Tibial nerve (tissue), 4 donors: ENCODE measurements around the gene SMYD3. TPM values are rescaled to one million over a fixed set of nuclear protein-coding genes. Genes with fewer than 3 reads are reported as not detected.

Experiments
- DNase-seq, 2 donors: peaks; one replicate each; pipeline ENCODE4 v3.0.0-alpha.2; 2019; ENCODE audit warnings: low spot score in 2 of 2
- H3K27ac ChIP-seq, 4 donors: fragments of 200-600 bp; sonication (generic) in 3 of 4; one replicate each; pipeline ENCODE4 v1.5.1; 2017 to 2019; ENCODE audit warnings: mild to moderate bottlenecking in 1 of 4
- H3K27me3 ChIP-seq, 2 donors: fragments of 200-600 bp; sonication (generic) in 1 of 2; one replicate each; pipeline versions ENCODE4 v1.5.1 to v1.6.0; 2017 to 2019
- H3K36me3 ChIP-seq, 3 donors: fragments of 200-600 bp; sonication (generic); one replicate each; pipeline ENCODE4 v1.5.1; 2018 to 2019
- H3K4me1 ChIP-seq, 4 donors: fragments of 200-600 bp; sonication (generic) in 3 of 4; one replicate each; pipeline ENCODE4 v1.5.1; 2017 to 2019
- H3K4me3 ChIP-seq, 4 donors: fragments of 200-600 bp; sonication (generic) in 3 of 4; one replicate each; pipeline ENCODE4 v1.5.1; 2017 to 2019; ENCODE audit warnings: mild to moderate bottlenecking in 1 of 4, moderate library complexity in 1 of 4
- H3K9me3 ChIP-seq, 4 donors: fragments of 200-600 bp; sonication (generic) in 3 of 4; one replicate each; pipeline ENCODE4 v1.5.1; 2017 to 2019
- CTCF ChIP-seq, 5 experiments: fragments of 200-600 bp in 3 of 5; fragments of 450-650 bp in 2 of 5; sonication (generic) in 3 of 5; IDR thresholded peaks; one replicate each; pipeline ENCODE4 v1.5.1; 2016 to 2019; ENCODE audit warnings: antibody characterized with exemption in 5 of 5, mild to moderate bottlenecking in 3 of 5, moderate library complexity in 2 of 5
- EP300 ChIP-seq, 2 donors: sonication (generic); formaldehyde crosslinking; IDR thresholded peaks; one replicate each; pipeline ENCODE4 v1.6.1; 2017; ENCODE audit warnings: antibody characterized with exemption in 2 of 2, mild to moderate bottlenecking in 1 of 2
- POLR2A ChIP-seq, 2 donors: fragments of 450-650 bp; IDR thresholded peaks; one replicate each; pipeline ENCODE4 v1.6.1; 2017; ENCODE audit warnings: antibody characterized with exemption in 2 of 2, mild to moderate bottlenecking in 2 of 2, moderate library complexity in 2 of 2
- WGBS, 2 donors: methylation state at CpG; one replicate each; pipeline ENCODE4 v1.1.5; 2018; 5-methylcytosine and 5-hydroxymethylcytosine counted together
- total RNA-seq, 4 donors: library from RNA; depleted of rRNA; stranded (reverse); fragments of >200 nt; gene quantifications; one replicate each; pipeline ENCODE4 v1.1.0, GENCODE V29; 2016

Gene SMYD3
- total RNA-seq, 4 donors from 2014 or later = 22.2 to 30.3 (median 27.0) TPM

GRCh38 chr1:245879091-245879490 is 628.0 kb downstream of the SMYD3 start:
- Histone ChIP-seq H3K36me3 (no peaks in the 10 kb centered on the region), H3K4me1 (peaks cover 0 to 20% (median 0%) of the 10 kb centered on the region in 4 donors), H3K27ac (no peak overlapping the region), H3K9me3 (no peaks in the 10 kb centered on the region), H3K4me3 (no peak overlapping the region), H3K27me3 (no peaks in the 10 kb centered on the region)
- no peak for DNase-seq
- 93 to 94% methylated on average over 10 of the region's 10 CpGs for WGBS, 2 donors
- TF ChIP-seq EP300 (IDR thresholded peaks at IDR 0.05) = no peak
- TF ChIP-seq CTCF (IDR thresholded peaks at IDR 0.05) = no peak
- TF ChIP-seq POLR2A (IDR thresholded peaks at IDR 0.05) = no peak

- Histone ChIP-seq H3K27ac (no peak overlapping the region), H3K4me1 (peaks cover 0 to 20% (median 0%) of the 10 kb centered on the region in 4 donors), H3K9me3 (no peaks in the 10 kb centered on the region), H3K4me3 (no peak overlapping the region), H3K27me3 (no peaks in the 10 kb centered on the region), H3K36me3 (no peaks in the 10 kb centered on the region)
- DNase-seq = no peak
- no peak for TF ChIP-seq EP300 (IDR thresholded peaks at IDR 0.05)
- no peak for TF ChIP-seq POLR2A (IDR thresholded peaks at IDR 0.05)
- TF ChIP-seq CTCF (IDR thresholded peaks at IDR 0.05) = no peak
- WGBS, 2 donors = 76 to 82% methylated on average over 3 of the region's 3 CpGs
These were observed 628.5 kb downstream of the SMYD3 start for GRCh38 chr1:245878585-245878984.

- DNase-seq = no peak
- Histone ChIP-seq H3K9me3 (no peaks in the 10 kb centered on the region), H3K27me3 (no peaks in the 10 kb centered on the region), H3K4me3 (no peak overlapping the region), H3K4me1 (peaks cover 0 to 20% (median 0%) of the 10 kb centered on the region in 4 donors), H3K27ac (no peak overlapping the region), H3K36me3 (no peaks in the 10 kb centered on the region)
- WGBS, 2 donors = 66 to 80% methylated on average over 8 of the region's 8 CpGs
- no peak for TF ChIP-seq CTCF (IDR thresholded peaks at IDR 0.05)
- TF ChIP-seq POLR2A (IDR thresholded peaks at IDR 0.05) = no peak
- no peak for TF ChIP-seq EP300 (IDR thresholded peaks at IDR 0.05)
These were observed 629.1 kb downstream of the SMYD3 start for GRCh38 chr1:245877976-245878375.

GRCh38 chr1:245876586-245876985 is 630.5 kb downstream of the SMYD3 start:
- no peak for DNase-seq
- no peaks in the 10 kb centered on the region for H3K9me3 ChIP-seq
- H3K27me3 ChIP-seq = no peaks in the 10 kb centered on the region
- peaks cover 0 to 20% (median 0%) of the 10 kb centered on the region in 4 donors for H3K4me1 ChIP-seq
- TF ChIP-seq CTCF (IDR thresholded peaks at IDR 0.05) = no peak
- no peak for TF ChIP-seq POLR2A (IDR thresholded peaks at IDR 0.05)
- no peak for TF ChIP-seq EP300 (IDR thresholded peaks at IDR 0.05)
- H3K36me3 ChIP-seq = no peaks in the 10 kb centered on the region
- WGBS, 2 donors = 84 to 93% methylated on average over 5 of the region's 5 CpGs
- no peak overlapping the region for H3K27ac ChIP-seq
- no peak overlapping the region for H3K4me3 ChIP-seq

GRCh38 chr1:245875581-245876261 is 631.4 kb downstream of the SMYD3 start:
- 75 to 90% methylated on average over 4 of the region's 4 CpGs for WGBS, 2 donors
- Histone ChIP-seq H3K27ac (no peak overlapping the region), H3K9me3 (no peaks in the 10 kb centered on the region), H3K4me1 (peaks cover 0 to 20% (median 0%) of the 10 kb centered on the region in 4 donors), H3K27me3 (no peaks in the 10 kb centered on the region), H3K4me3 (no peak overlapping the region), H3K36me3 (no peaks in the 10 kb centered on the region)
- DNase-seq = no peak
- no peak for TF ChIP-seq EP300 (IDR thresholded peaks at IDR 0.05)
- no peak for TF ChIP-seq POLR2A (IDR thresholded peaks at IDR 0.05)
- no peak for TF ChIP-seq CTCF (IDR thresholded peaks at IDR 0.05)
